Stimulated activated memory B cell treated with anti-CD40 and anti-IgM and Interleukin-4, amounts not matched to agents 10 μg/mL and 1 μg/mL and 100 μg/mL, for 72 hours (primary cell): ENCODE measurements around the gene PRKRA.
"Not testable (repeated sequence)": the region's sequence is repeated elsewhere in the genome, so short reads cannot be mapped to it uniquely, and the experiment has no call there.

Experiments used
- ATAC-seq: fragments of 150-1000 bp; cut with Tn5 transposase; 2 replicates; pipeline ENCODE4 v1.10.0; 2021
- H3K27ac Mint-ChIP-seq: one replicate; pipeline ENCODE4 v1.8.0; 2022; ENCODE audit warnings: mild to moderate bottlenecking, mixed read lengths
- H3K27me3 Mint-ChIP-seq: one replicate; pipeline ENCODE4 v1.8.0; 2022; ENCODE audit warnings: mixed read lengths
- H3K36me3 Mint-ChIP-seq: one replicate; pipeline ENCODE4 v1.8.0; 2022; ENCODE audit warnings: mixed read lengths
- H3K4me1 Mint-ChIP-seq: one replicate; pipeline ENCODE4 v1.8.0; 2022; ENCODE audit warnings: mixed read lengths
- H3K4me3 Mint-ChIP-seq: one replicate; pipeline ENCODE4 v1.8.0; 2022; ENCODE audit warnings: mild to moderate bottlenecking, moderate library complexity, mixed read lengths
- H3K9me3 Mint-ChIP-seq: one replicate; pipeline ENCODE4 v1.8.0; 2022; ENCODE audit warnings: mixed read lengths

The PRKRA gene

DNA sequence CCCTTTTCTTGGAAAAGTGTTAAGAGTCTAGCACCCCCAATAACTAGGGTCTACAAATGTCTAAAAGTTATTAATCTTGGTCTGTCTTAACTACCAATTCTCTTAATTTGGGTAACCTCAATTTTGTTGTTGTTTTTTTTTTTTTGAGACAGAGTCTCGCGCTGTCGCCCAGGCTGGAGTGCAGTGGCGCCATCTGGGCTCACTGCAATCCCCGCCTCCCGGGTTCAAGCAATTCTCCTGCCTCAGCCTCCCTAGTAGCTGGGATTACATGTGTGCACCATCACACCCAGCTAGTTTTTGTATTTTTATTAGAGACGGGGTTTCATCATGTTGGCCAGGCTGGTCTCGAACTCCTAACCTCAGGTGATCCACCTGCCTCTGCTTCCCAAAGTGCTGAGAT, 38.5 kb downstream of the PRKRA start:
- H3K4me3 Mint-ChIP-seq, H3K27ac Mint-ChIP-seq, ATAC-seq, H3K36me3 Mint-ChIP-seq, H3K9me3 Mint-ChIP-seq, H3K27me3 Mint-ChIP-seq: not testable (repeated sequence)
- peaks cover 21% of the 10 kb centered on the region for H3K4me1 Mint-ChIP-seq

DNA sequence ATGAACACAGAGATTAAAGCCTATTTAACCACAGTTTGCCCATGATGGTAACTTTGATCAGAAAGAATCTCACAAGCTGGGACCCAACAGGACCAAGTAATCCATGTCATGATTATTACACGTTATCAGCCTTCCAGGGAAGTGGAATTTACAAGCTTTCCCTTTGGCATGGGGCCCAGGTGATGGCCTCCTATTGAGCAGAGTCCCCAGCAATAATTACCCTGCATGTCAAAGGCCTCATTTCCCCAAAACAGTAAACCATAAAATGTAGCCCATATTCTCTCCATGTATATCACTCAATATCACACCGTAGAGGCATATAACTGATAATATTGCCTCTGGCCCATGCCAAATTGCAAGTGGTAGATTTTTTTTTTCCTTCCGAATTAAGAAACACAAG, 38.9 kb downstream of the PRKRA start:
- Mint-ChIP-seq H3K9me3 (no peaks in the 10 kb centered on the region), H3K4me3 (no peak overlapping the region), H3K36me3 (no peaks in the 10 kb centered on the region), H3K27ac (no peak overlapping the region), H3K4me1 (peaks cover 21% of the 10 kb centered on the region), H3K27me3 (no peaks in the 10 kb centered on the region)
- ATAC-seq, result no peak

DNA sequence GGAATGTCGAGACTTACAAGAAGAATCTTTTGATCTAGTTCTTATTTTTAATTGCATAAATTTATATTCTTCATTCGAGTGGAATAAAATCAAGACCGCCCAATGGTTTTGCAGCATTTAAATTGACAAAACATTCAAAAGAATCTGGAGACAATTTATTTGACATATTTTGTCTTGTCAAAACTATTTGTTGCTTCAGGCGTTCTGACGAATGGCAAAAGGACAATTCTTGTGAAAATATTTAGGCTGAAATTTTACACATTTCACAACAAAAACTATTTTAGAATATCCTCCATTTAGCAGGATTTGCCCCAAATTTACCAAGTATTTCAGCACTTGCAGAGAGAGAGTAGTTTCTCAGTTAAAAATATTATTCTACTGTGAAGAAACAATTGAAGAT, 41.7 kb downstream of the PRKRA start:
- Mint-ChIP-seq H3K9me3 (no peaks in the 10 kb centered on the region), H3K4me1 (peaks cover 14% of the 10 kb centered on the region), H3K4me3 (no peak overlapping the region), H3K27ac (no peak overlapping the region), H3K36me3 (no peaks in the 10 kb centered on the region), H3K27me3 (no peaks in the 10 kb centered on the region)
- no peak for ATAC-seq

DNA sequence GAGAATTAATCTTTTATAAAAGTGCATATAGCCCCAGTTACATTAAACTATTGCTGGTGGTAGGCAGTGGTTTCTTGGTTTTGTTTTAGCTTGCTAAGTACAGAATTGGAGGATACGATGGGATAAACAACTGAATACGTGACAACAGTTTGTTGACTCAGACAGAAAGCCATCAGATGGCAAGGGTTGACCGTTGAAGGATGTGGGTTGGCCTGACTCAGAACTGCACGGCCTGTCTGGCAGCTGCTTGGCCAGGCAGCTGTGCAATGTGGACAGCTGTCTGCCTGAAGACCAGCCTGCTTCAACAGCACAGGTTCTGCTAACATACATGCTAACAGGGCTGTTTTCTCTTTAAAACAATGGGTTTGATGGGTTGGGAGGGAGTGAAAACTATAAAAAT, 46.6 kb downstream of the PRKRA start:
- Mint-ChIP-seq H3K4me3 (no peak overlapping the region), H3K4me1 (peaks cover 10% of the 10 kb centered on the region), H3K36me3 (no peaks in the 10 kb centered on the region), H3K27me3 (no peaks in the 10 kb centered on the region), H3K27ac (no peak overlapping the region), H3K9me3 (no peaks in the 10 kb centered on the region)
- ATAC-seq, result peak; percentile 81

DNA sequence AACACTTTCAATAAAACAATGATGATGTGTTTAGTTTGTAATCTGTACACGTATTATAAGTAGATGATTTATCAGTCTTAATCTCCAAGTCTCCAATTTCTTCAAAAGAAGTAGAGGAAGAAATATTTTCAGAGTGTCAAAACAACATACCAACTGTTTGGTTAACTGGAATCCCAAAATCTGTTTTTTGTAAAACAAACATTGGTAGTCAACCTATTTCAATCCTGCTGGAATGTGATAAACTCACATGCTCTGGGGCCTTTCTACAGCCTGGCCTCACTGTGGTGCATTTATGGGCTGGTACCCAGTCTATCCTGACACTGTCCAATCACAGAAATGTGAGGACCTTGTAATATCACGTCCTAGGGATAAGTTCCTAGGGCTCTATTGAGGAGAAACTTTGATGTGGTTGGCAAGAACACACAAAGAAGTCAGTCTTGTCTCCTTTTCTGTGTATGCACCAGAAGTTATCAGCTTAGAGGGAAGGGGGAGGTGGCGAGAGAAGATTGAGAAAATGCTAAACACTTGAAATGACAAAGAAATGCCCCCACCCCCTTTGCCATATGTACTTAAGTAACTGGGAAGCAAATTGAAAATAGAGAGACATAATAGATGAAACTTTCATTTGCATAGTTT, 47.2 kb downstream of the PRKRA start:
- no peak overlapping the region for H3K4me3 Mint-ChIP-seq
- ATAC-seq, result no peak
- H3K27me3 Mint-ChIP-seq, result no peaks in the 10 kb centered on the region
- H3K9me3 Mint-ChIP-seq, result no peaks in the 10 kb centered on the region
- H3K4me1 Mint-ChIP-seq, result peaks cover 10% of the 10 kb centered on the region
- no peaks in the 10 kb centered on the region for H3K36me3 Mint-ChIP-seq
- H3K27ac Mint-ChIP-seq, result no peak overlapping the region

DNA sequence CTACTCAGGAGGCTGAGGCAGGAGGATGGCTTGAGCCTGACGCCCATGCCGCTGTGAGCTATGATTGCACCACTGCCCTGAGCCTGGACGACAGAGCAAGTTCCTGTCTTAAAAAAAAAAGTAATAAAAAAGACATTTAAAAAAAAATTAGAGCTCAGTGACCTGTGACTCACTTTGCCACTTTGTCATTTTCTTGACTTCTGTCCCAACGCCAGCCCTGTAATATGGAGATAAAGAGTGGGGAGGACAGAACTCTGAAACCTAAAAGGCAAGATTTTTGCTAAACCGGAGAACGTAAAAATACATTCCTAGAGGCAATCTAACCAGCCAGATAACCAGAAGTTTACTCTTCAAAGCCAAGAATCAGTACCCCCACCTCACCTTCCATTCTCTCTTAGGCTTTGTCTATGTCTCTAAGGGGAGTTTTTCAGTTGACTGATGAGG, 49.0 kb downstream of the PRKRA start:
- H3K27ac Mint-ChIP-seq, result no peak overlapping the region
- no peaks in the 10 kb centered on the region for H3K36me3 Mint-ChIP-seq
- no peaks in the 10 kb centered on the region for H3K27me3 Mint-ChIP-seq
- H3K4me3 Mint-ChIP-seq, result no peak overlapping the region
- ATAC-seq, result no peak
- peaks cover 15% of the 10 kb centered on the region for H3K4me1 Mint-ChIP-seq
- no peaks in the 10 kb centered on the region for H3K9me3 Mint-ChIP-seq

DNA sequence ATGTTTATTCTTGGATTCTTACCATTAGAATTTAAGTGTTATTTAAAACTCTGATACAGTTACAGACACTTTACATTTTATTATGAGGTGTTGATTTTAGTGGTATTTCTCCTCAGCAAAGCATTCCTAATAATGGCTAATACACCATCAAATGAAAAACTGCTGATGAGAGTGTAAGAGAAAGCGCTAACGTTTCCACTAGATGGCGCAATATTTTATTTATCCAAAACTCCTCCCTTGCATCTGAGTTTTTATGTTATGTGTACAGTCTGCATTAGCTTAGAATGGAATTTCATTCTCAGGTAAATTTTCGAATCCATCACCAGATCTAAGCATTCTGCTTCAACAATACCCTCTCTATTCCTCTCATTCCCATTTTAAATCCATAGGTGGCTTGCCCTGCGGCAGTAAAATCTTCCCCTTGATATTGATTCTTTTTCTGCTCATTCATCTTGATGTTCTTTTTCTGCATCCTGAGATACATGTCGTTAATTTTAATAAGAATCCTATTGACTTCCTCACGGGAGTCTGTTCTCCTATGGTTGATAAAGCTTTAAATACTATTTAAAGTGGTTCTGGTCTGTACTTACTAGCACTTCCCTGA, 53.9 kb downstream of the PRKRA start:
- Mint-ChIP-seq H3K27ac (no peak overlapping the region), H3K27me3 (no peaks in the 10 kb centered on the region), H3K4me1 (peaks cover 5% of the 10 kb centered on the region), H3K9me3 (no peaks in the 10 kb centered on the region), H3K4me3 (no peak overlapping the region), H3K36me3 (no peaks in the 10 kb centered on the region)
- ATAC-seq, result peak; percentile 47

DNA sequence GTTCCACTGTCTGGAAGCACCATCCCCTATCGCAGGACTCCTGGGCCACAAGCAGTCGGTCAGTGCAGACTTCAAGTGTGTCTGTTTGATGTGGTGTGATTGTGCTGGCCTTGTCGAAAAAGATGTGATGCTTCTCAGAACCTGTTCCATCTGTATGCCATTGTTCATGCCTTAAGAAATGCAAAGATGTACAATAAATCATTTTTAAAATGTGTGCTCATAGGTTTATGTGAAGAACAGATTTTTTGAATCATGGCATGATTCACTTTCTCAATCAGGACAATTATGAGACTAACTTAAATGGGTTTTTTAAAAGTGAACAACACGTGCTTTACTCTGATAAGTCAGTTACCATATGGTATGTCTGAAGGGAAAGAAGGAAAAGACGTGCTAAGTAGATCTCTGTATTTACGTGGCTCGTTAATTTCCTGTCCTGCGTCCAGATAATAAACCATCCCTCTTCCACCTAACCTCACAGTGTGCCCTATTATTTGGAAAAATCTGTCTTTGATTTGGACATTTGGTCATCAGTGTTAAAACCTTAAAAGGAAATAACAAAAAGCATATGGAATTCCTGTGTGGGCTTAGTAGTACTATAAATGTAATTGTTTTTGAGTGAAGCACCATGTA, 54.9 kb downstream of the PRKRA start:
- no peaks in the 10 kb centered on the region for H3K36me3 Mint-ChIP-seq

DNA sequence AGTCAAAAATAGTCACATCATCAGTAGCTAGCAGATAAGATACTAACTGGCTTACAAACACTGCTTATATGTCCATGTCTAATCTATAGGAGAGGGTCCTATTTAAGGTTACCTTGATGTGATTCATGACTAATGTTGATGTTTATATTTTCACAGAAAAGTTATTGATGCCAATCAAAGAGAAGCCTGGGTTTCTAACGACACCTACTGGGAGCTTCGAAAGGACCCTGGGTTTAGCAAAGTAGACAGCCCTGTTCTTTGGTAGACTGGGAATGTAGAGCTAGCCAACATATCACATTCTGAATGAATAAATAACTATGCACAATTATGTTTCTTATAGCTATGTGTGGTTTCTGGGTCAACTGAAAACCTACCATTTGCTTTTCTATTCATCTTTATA, 55.7 kb downstream of the PRKRA start:
- no peak for ATAC-seq
- Mint-ChIP-seq H3K27ac (no peak overlapping the region), H3K4me3 (no peak overlapping the region), H3K36me3 (no peaks in the 10 kb centered on the region), H3K9me3 (no peaks in the 10 kb centered on the region), H3K27me3 (no peaks in the 10 kb centered on the region), H3K4me1 (peaks cover 5% of the 10 kb centered on the region)

More for the DNA sequence above, 54.9 kb downstream of the PRKRA start:
- H3K4me3 Mint-ChIP-seq, result no peak overlapping the region
- ATAC-seq, result no peak
- H3K27me3 Mint-ChIP-seq, result no peaks in the 10 kb centered on the region
- H3K9me3 Mint-ChIP-seq, result no peaks in the 10 kb centered on the region
- H3K4me1 Mint-ChIP-seq, result peaks cover 5% of the 10 kb centered on the region
- H3K27ac Mint-ChIP-seq, result no peak overlapping the region

DNA sequence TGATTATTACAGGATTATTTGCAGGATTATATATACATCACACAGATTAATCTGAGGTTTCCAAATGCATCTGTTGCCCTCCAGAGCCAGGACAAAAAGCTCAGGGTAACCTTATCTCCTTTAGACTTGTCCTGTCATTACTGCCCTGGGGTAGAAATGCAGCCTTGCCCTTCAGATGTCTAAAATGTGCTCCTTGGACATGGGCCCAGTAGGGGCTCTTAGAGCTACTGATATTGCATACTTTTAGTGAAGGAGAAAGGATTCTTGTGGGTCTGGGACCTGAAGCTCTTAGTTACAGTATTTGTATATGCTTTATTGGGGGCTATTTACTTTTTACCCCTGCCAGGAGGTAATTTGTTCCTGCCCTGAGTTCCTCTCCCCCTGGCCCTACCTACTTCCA, 56.1 kb downstream of the PRKRA start:
- no peaks in the 10 kb centered on the region for H3K27me3 Mint-ChIP-seq
- no peak overlapping the region for H3K4me3 Mint-ChIP-seq
- H3K4me1 Mint-ChIP-seq, result peaks cover 5% of the 10 kb centered on the region
- H3K9me3 Mint-ChIP-seq, result no peaks in the 10 kb centered on the region
- no peak overlapping the region for H3K27ac Mint-ChIP-seq
- no peaks in the 10 kb centered on the region for H3K36me3 Mint-ChIP-seq
- no peak for ATAC-seq

DNA sequence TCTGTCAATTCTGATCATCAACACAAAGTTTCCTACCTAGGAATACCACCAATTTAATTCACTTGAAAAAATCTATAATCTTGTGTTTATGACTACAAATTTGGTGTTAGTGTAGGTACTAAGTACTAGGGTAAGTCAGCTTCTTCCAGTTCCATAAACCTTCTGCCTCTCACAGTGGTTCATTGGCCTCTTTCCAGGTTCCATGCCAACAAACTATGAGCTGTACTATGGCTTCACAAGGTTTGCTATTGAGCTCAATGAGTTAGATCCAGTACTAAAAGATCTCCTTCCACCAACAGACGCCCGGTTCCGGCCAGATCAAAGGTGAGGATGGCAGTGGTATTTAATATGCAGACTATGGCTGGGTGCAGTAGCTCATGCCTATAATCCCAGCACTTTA, 58.8 kb downstream of the PRKRA start:
- H3K4me3 Mint-ChIP-seq, result no peak overlapping the region
- peaks cover 2% of the 10 kb centered on the region for H3K4me1 Mint-ChIP-seq
- ATAC-seq, result no peak
- no peak overlapping the region for H3K27ac Mint-ChIP-seq
- no peaks in the 10 kb centered on the region for H3K27me3 Mint-ChIP-seq
- no peaks in the 10 kb centered on the region for H3K36me3 Mint-ChIP-seq
- no peaks in the 10 kb centered on the region for H3K9me3 Mint-ChIP-seq

DNA sequence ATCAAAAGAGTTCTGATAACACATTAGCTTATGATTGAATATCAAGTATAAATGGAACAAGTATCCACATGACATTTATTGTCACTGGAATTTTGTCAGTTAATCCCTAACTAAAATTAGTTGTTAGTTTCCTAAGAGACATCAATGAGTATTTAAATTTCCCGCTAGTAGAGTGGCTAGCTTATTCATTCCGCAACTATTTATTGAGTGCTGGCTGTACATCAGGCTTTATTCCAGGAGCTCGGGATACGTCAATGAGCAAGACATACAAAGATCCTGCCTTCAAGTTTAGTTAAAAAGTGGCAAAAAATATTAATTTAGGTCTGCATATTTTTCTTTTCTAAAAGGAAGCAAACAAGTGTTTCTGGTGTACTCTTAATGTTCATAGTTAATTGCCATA, 59.3 kb downstream of the PRKRA start:
- Mint-ChIP-seq H3K4me3 (no peak overlapping the region), H3K9me3 (no peaks in the 10 kb centered on the region), H3K4me1 (no peaks in the 10 kb centered on the region), H3K36me3 (no peaks in the 10 kb centered on the region), H3K27ac (no peak overlapping the region), H3K27me3 (no peaks in the 10 kb centered on the region)
- ATAC-seq, result no peak

DNA sequence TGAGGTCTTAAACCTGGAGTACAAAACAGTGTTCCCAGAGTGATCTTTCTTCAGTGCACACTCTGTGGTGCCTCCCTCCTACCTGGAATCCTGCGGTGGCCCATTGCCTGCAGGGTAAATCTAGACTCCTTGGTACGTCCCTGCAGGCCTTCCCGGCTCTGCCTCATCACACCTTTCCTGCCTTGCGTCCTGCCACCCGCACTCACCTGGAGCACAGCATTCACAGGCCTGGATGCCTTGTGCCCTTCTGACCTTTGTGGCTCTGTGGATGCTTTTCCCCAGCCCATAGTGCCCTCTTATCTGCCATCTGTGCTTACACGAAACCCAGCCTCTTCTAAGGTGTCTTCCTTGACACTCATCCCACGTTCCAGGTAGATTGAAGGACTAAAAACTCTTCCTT, 62.7 kb downstream of the PRKRA start:
- Mint-ChIP-seq H3K27ac (no peak overlapping the region), H3K4me1 (no peaks in the 10 kb centered on the region), H3K4me3 (no peak overlapping the region), H3K36me3 (no peaks in the 10 kb centered on the region), H3K27me3 (no peaks in the 10 kb centered on the region), H3K9me3 (no peaks in the 10 kb centered on the region)
- no peak for ATAC-seq

DNA sequence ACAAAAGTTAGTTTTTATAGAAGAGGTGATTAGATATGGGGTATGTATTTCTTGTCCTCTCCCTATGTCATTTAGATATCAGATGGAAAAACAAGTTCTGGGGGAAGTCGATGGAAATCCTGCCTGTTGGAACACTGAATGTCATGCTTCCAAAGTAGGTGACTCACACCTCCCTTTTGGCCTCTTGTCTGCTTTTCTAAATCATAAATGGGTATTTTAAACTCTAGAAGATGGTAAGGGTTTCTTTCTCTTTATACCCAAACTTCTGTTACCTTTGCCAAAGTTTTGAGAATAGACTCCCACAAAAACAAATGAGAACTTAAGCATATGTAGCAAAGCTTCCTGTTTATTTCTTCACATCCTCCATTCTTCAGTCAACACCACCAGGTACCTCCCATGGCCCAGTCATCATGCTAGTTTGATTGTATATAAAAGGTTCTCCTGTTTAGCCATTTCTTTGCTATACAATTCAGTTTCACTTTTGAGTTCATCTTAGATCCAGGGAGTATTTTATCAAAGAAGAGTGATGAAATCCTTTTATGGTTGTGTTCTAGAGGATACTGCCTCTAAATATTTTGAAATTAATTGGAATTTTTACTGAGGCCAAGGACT, 63.9 kb downstream of the PRKRA start:
- no peak for ATAC-seq
- Mint-ChIP-seq H3K36me3 (no peaks in the 10 kb centered on the region), H3K27ac (no peak overlapping the region), H3K9me3 (no peaks in the 10 kb centered on the region), H3K4me3 (no peak overlapping the region), H3K27me3 (no peaks in the 10 kb centered on the region), H3K4me1 (no peaks in the 10 kb centered on the region)

DNA sequence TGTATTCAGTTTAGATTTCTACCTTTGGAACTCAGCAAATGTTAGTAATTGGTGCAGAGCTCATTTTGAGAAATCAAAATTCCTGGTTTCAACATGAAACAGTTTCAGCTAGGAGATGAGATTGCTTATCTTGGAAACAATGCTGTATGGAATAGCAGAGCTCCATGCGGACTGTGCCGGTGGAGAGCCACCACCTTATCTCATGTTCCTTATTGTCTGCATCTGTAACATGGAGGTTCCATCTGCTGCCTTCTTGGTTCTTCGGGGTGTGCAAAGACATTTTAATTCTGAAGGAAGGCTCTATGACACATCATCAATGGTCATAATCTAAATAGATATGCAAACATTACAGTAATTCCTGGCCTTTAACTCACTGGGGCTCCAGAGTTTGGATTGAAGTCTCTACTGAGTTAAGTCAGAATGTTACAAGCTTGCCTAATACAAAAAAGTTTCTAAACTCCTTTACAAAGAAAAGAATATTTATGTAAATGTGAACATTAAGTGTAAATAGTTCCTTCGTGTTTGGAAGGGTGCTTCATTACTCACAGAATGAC, 65.3 kb downstream of the PRKRA start:
- Mint-ChIP-seq H3K27me3 (no peaks in the 10 kb centered on the region), H3K4me1 (no peaks in the 10 kb centered on the region), H3K9me3 (no peaks in the 10 kb centered on the region), H3K4me3 (no peak overlapping the region), H3K27ac (no peak overlapping the region), H3K36me3 (no peaks in the 10 kb centered on the region)
- no peak for ATAC-seq

DNA sequence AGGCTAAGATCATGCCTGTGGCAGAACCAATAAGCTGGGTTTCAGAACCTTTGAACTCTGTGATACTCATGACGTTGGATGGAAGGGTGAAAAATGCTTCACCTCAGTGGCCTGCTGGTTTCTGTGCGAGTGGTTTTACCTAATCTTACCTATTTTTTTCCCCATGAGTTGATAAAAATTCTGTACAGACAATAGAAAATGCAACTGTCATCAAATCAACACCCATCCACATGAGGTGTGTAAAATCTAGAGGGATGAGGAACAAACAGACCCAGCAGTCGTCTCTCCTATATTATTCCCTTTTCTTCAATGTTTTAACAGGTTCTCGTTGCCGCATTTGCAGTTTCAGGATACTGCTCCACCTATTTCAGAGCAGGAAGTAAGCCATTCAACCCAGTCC, 67.3 kb downstream of the PRKRA start:
- ATAC-seq, result no peak
- H3K27ac Mint-ChIP-seq, result no peak overlapping the region
- no peak overlapping the region for H3K4me3 Mint-ChIP-seq
- no peaks in the 10 kb centered on the region for H3K9me3 Mint-ChIP-seq
- H3K4me1 Mint-ChIP-seq, result no peaks in the 10 kb centered on the region
- peaks cover 9% of the 10 kb centered on the region for H3K27me3 Mint-ChIP-seq
- no peaks in the 10 kb centered on the region for H3K36me3 Mint-ChIP-seq
